ENCODE results near the gene TOP3B. TPM values are rescaled to one million over a fixed set of nuclear protein-coding genes. Genes with fewer than 3 reads are reported as not detected.

Gene TOP3B
- total RNA-seq, 2 experiments from 2014 or later, result 45.6 to 51.6 TPM

DNA sequence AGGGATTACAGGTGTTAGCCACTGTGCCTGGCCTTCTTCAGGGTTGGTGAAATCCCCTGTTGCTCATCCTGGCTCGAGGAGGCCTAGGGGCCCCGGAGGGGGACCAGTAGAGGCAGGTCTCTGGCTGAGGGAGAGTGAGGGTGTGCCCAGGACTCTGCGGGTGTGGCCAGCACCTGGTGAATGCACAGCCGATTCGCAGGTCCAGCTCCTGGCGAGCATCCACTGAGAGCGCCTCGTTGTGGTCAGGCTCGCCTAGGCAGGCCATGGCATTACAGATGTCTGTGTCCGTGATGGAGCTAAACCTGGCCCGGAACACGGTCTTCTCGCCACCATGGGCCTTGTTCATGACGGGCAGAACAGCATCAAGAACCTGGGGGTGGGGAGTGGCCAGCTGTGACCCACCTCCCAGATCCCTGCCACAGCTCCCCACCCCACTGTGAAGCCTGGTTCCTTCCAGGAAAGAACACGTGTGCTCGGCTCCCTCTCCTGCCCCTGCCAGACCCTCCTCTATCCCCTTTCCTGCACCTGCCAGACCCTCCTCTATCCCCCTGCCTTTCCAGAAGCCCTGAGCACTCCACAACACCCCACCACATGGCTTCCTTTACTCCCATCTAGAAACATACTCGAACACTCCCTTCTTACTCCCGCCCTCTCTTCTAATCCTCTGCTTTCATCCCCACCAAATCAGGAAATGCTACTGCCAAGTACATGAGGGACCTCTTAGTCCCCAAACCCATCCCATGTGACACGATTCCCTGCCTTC is 12.4 kb downstream of the TOP3B start:
- Mint-ChIP-seq H3K4me1 (no peaks in the 10 kb centered on the region), H3K27ac (no peak overlapping the region), H3K27me3 (no peaks in the 10 kb centered on the region), H3K9me3 (no peaks in the 10 kb centered on the region), H3K4me3 (no peak overlapping the region), H3K36me3 (ENCODE audit: low read depth) (peaks cover 26% of the 10 kb centered on the region)
- ChIA-PET POLR2A (no interaction called here), CTCF (interaction anchor here (1.0 to 3.1 kb wide), 2 partner anchors 8 to 17 kb away, joined by 3 to 11 read pairs; partner anchors contain the start of gene PPM1F)
- no peak for DNase-seq

- Mint-ChIP-seq H3K27me3 (no peaks in the 10 kb centered on the region), H3K36me3 (ENCODE audit: low read depth) (peaks cover 28% of the 10 kb centered on the region), H3K4me3 (no peak overlapping the region), H3K9me3 (no peaks in the 10 kb centered on the region), H3K4me1 (no peaks in the 10 kb centered on the region), H3K27ac (no peak overlapping the region)
- no peak for DNase-seq
- ChIA-PET POLR2A (no interaction called here), CTCF (interaction anchor here (1.7 to 3.1 kb wide), 2 partner anchors 16 kb away, joined by 6 to 11 read pairs; partner anchors contain the start of gene PPM1F)
Observed at GRCh38 chr22:21968452-21969129, 14.0 kb downstream of the TOP3B start.

DNA sequence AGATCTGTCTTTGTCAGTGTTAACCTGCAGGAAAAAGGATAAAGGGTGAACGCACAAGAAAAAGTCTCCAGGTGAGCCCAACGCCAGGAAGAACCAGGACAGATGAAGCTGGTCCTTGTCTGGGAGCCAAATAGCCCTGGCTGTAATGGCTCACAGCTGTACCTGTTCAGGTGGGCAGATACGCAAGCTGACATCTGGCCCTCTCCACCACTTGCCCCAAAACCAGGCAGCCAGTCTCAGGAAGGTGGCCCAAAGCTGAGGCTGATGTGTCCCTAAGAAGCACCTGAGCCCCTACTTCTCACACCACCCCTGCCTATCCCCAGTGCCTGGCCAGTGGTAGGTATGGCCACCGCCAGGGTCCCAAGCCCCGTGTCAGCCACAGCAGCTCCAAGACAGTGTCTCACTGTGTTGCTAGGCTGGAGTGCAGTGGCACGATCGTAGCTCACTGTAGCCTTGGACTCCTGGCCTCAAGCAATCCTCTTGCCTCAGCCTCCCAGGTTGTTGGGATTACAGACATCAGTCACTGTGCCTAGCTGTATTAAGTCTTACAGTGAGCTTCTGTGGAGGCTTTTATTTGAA is 14.8 kb downstream of the TOP3B start:
- Mint-ChIP-seq H3K27me3 (no peaks in the 10 kb centered on the region), H3K4me3 (no peak overlapping the region), H3K27ac (no peak overlapping the region), H3K4me1 (no peaks in the 10 kb centered on the region), H3K36me3 (ENCODE audit: low read depth) (peaks cover 32% of the 10 kb centered on the region), H3K9me3 (no peaks in the 10 kb centered on the region)
- DNase-seq, result no peak
- ChIA-PET CTCF (interaction anchor here (1.7 kb wide), 1 partner anchor 15 kb away, joined by 6 read pairs; the partner anchor contains the start of gene PPM1F), POLR2A (no interaction called here)

DNA sequence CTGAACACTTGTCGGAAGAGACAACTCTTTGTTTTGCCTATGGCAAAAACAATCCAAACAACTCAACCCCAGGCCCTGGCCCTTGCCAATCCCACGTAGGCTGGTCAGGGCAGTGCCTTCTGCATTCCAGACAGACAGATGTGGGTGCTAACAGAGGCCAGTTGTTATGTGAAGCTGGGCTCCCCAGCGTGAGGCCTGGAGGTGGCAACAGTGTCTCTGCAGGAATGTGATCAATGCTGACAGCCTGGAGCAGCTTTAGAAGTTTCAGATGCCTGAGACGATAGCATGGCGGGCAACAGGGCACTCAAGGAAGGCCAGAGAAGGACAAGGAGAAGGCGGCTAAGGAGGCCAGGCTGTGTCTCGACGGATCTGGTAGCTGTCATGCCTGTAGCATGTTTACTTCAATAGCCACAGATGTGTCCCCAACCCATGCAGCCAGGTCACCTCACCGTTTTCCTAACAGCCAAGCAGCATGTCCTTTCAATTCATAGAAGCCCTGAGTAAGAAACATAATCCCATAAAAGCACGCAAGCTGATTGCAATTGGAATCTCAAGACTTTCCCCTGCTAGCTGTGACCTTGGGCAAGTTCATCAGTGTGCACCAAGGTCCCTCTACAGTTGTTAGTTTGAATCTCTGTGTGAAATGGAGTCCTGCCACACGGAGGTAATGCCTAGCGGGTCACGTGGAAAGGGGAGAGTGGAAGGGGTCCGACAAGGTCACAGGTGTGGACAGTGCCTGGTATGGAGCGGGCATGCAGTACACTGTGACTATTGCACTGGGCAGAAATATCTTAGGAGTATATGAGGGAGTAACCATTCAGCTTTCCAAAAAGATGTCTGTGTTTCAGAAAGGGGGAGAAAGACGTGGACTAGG is 15.7 kb downstream of the TOP3B start:
- H3K4me3 Mint-ChIP-seq, result no peak overlapping the region

DNA sequence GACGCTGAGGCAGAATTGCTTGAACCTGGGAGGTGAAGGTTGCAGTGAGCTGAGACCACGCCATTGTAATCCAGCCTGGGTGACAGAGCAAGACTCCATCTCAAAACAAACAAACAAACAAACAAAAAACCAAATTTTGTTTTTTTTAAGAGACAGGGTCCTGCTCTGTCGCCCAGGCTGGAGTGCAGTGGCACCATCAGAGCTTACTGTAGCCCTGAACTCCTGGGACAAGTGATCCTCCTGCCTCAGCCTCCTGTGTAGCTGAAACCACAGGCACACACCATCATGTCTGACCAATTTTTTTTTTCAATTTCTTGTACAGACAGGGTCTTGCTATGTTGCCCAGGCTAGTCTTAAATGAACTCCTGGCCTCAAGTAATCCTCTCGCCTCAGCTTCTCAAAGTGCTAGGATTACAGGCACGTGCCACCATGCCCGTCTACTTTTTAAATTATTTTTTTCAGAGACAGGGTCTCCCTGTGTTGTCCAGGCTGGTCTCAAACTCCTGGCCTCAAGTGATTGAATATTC is 16.8 kb downstream of the TOP3B start:
- Mint-ChIP-seq H3K27ac (no peak overlapping the region), H3K9me3 (no peaks in the 10 kb centered on the region), H3K4me3 (no peak overlapping the region), H3K27me3 (no peaks in the 10 kb centered on the region), H3K36me3 (ENCODE audit: low read depth) (peaks cover 31% of the 10 kb centered on the region), H3K4me1 (no peaks in the 10 kb centered on the region)
- ChIA-PET CTCF (interaction anchor here (0.7 to 1.9 kb wide), 4 partner anchors 13 to 238 kb away, joined by 3 to 6 read pairs (median 3); partner anchors contain the start of gene PPM1F), POLR2A (no interaction called here)
- no peak for DNase-seq

More for the DNA sequence above, 15.7 kb downstream of the TOP3B start:
- Mint-ChIP-seq H3K27me3 (no peaks in the 10 kb centered on the region), H3K4me1 (no peaks in the 10 kb centered on the region), H3K36me3 (ENCODE audit: low read depth) (peaks cover 35% of the 10 kb centered on the region), H3K27ac (no peak overlapping the region), H3K9me3 (no peaks in the 10 kb centered on the region)
- ChIA-PET POLR2A (no interaction called here), CTCF (interaction anchor here (1.3 to 1.9 kb wide), 3 partner anchors 14 to 28 kb away, joined by 3 to 6 read pairs (median 6); partner anchors contain the start of gene PPM1F)
- DNase-seq, result no peak

- no peak for DNase-seq
- POLR2A ChIA-PET, result no interaction called here
- H3K4me3 Mint-ChIP-seq, result no peak overlapping the region
- no peak overlapping the region for H3K27ac Mint-ChIP-seq
- peaks cover 28% of the 10 kb centered on the region for H3K36me3 Mint-ChIP-seq (ENCODE audit: low read depth)
- CTCF ChIA-PET, result interaction anchor here (0.9 to 1.9 kb wide), 2 partner anchors 13 to 25 kb away, joined by 3 to 6 read pairs; partner anchors contain the start of gene PPM1F
- H3K9me3 Mint-ChIP-seq, result no peaks in the 10 kb centered on the region
- no peaks in the 10 kb centered on the region for H3K4me1 Mint-ChIP-seq
- no peaks in the 10 kb centered on the region for H3K27me3 Mint-ChIP-seq
Observed at GRCh38 chr22:21964918-21965484, 17.6 kb downstream of the TOP3B start.

- no peak overlapping the region for H3K27ac Mint-ChIP-seq
Observed at GRCh38 chr22:21964234-21964633, 18.4 kb downstream of the TOP3B start.

GRCh38 chr22:21963790-21964211 is 18.8 kb downstream of the TOP3B start:
- Mint-ChIP-seq H3K4me1 (no peaks in the 10 kb centered on the region), H3K27me3 (no peaks in the 10 kb centered on the region), H3K4me3 (no peak overlapping the region), H3K9me3 (no peaks in the 10 kb centered on the region), H3K27ac (no peak overlapping the region), H3K36me3 (ENCODE audit: low read depth) (peaks cover 28% of the 10 kb centered on the region)
- CTCF ChIA-PET, result interaction anchor here (1.3 kb wide), 1 partner anchor 8 kb away, joined by 7 read pairs; no protein-coding TSS in a partner anchor
- POLR2A ChIA-PET, result no interaction called here
- no peak for DNase-seq

More at GRCh38 chr22:21964234-21964633, 18.4 kb downstream of the TOP3B start:
- ChIA-PET CTCF (no interaction called here), POLR2A (no interaction called here)
- Mint-ChIP-seq H3K27me3 (no peaks in the 10 kb centered on the region), H3K9me3 (no peaks in the 10 kb centered on the region), H3K4me3 (no peak overlapping the region), H3K4me1 (no peaks in the 10 kb centered on the region), H3K36me3 (ENCODE audit: low read depth) (peaks cover 28% of the 10 kb centered on the region)
- DNase-seq, result no peak

- no peak for DNase-seq
- H3K4me3 Mint-ChIP-seq, result no peak overlapping the region
- H3K4me1 Mint-ChIP-seq, result no peaks in the 10 kb centered on the region
- POLR2A ChIA-PET, result no interaction called here
- H3K36me3 Mint-ChIP-seq (ENCODE audit: low read depth), result peaks cover 28% of the 10 kb centered on the region
- H3K27me3 Mint-ChIP-seq, result no peaks in the 10 kb centered on the region
- CTCF ChIA-PET, result interaction anchor here (1.3 kb wide), 2 partner anchors 9 to 11 kb away, joined by 6 to 7 read pairs; partner anchors contain the start of gene PPM1F
- H3K27ac Mint-ChIP-seq, result no peak overlapping the region
- H3K9me3 Mint-ChIP-seq, result no peaks in the 10 kb centered on the region
Observed at GRCh38 chr22:21963286-21963685, 19.3 kb downstream of the TOP3B start.

GRCh38 chr22:21962655-21962949 is 20.0 kb downstream of the TOP3B start:
- Mint-ChIP-seq H3K36me3 (ENCODE audit: low read depth) (peaks cover 28% of the 10 kb centered on the region), H3K4me1 (no peaks in the 10 kb centered on the region), H3K9me3 (no peaks in the 10 kb centered on the region), H3K27me3 (no peaks in the 10 kb centered on the region), H3K4me3 (no peak overlapping the region), H3K27ac (no peak overlapping the region)
- ChIA-PET POLR2A (no interaction called here), CTCF (interaction anchor here (1.3 kb wide), 2 partner anchors 9 to 10 kb away, joined by 6 to 7 read pairs; partner anchors contain the start of gene PPM1F)
- DNase-seq, result no peak

GRCh38 chr22:21961886-21962654 is 20.5 kb downstream of the TOP3B start:
- ChIA-PET POLR2A (no interaction called here), CTCF (interaction anchor here (1.3 to 4.5 kb wide), 2 partner anchors 10 kb away, joined by 6 to 20 read pairs; partner anchors contain the start of gene PPM1F)
- Mint-ChIP-seq H3K4me3 (no peak overlapping the region), H3K4me1 (no peaks in the 10 kb centered on the region), H3K36me3 (ENCODE audit: low read depth) (peaks cover 24% of the 10 kb centered on the region), H3K27ac (no peak overlapping the region), H3K27me3 (no peaks in the 10 kb centered on the region), H3K9me3 (no peaks in the 10 kb centered on the region)
- no peak for DNase-seq

Measured in activated CD4-positive, alpha-beta T cell treated with anti-CD3 and anti-CD28 coated beads, Interleukin-2, amount 10 ng/mL, durations not matched to agents 7 days and 5 days (primary cell).